ENCODE data around the gene CHID1. TPM values are rescaled to one million over a fixed set of nuclear protein-coding genes. Genes with fewer than 3 reads are reported as not detected.

CHID1 gene
- total and polyA plus RNA-seq, 2 of the 4 experiments (the other 2 are of a cell fraction): 34.2 to 121 TPM

GRCh38 chr11:830295-831117, 80.1 kb downstream of the CHID1 start:
- no peak overlapping the region for H3K9ac ChIP-seq (ENCODE audit: low read depth, low read length)
- H3K4ac ChIP-seq (ENCODE audit: low read depth, low read length): no peak overlapping the region
- peak overlapping the region; percentile 70 for H2AFZ ChIP-seq (replicated peaks; ENCODE audit: low read length, poor library complexity)
- no TSS peak for BruUV-seq (replicated peaks)
- intact Hi-C loops (cut with micrococcal nuclease) (no loop called here), in situ Hi-C loops (cut with MboI; ENCODE audit: low sequenced_read_pairs) (no loop called here), dilution Hi-C loops (cut with HindIII; ENCODE audit: low sequenced_read_pairs, unreplicated experiment) (no loop called here)
- H3K4me2 ChIP-seq (ENCODE audit: low read depth, low read length): no peak overlapping the region
- H3K79me1 ChIP-seq (ENCODE audit: low read depth in 1 of 2, low read length in 2 of 2): peaks cover 5 to 29% of the 10 kb centered on the region in 2 experiments
- H2AK5ac ChIP-seq (ENCODE audit: low read depth, low read length): no peak overlapping the region
- WGBS, 2 experiments (ENCODE audit: extremely low coverage in 2 of 2, insufficient read length in 1 of 2): 22% methylated on average over 27 of the region's 78 CpGs; no CpG with 5 or more reads in 1 of the 2 experiments
- no peak overlapping the region for H2BK20ac ChIP-seq (ENCODE audit: low read depth, low read length)
- no peak overlapping the region for H3K14ac ChIP-seq (replicated peaks; ENCODE audit: low read depth, low read length)
- H3K23ac ChIP-seq (ENCODE audit: low read depth, low read length): no peak overlapping the region
- H3K56ac ChIP-seq (ENCODE audit: extremely low read depth, insufficient read depth, low read length): no peak overlapping the region
- no peak overlapping the region for H4K8ac ChIP-seq (ENCODE audit: low read depth in 2 of 2, low read length in 2 of 2)
- H3K36me3 ChIP-seq (ENCODE audit: control insufficient read depth, insufficient read depth, low read length): peaks cover 2% of the 10 kb centered on the region; the same call in 1 of the 2 replicates
- ATAC-seq (ENCODE audit: low read depth) (no peak), DNase-seq (no peak)
- no peak overlapping the region for H4K91ac ChIP-seq (ENCODE audit: insufficient read depth, low read depth, low read length)
- H3K27me3 ChIP-seq (ENCODE audit: control insufficient read depth, insufficient read depth, low read length): peaks cover 6% of the 10 kb centered on the region; the same call in 1 of the 2 replicates
- H3K4me3 ChIP-seq (ENCODE audit: insufficient read depth, low read depth, low read length): no peak overlapping the region
- ChIA-PET CTCF (no interaction called here), POLR2A (ENCODE audit: unreplicated experiment) (no interaction called here)
- peaks cover 40% of the 10 kb centered on the region for H4K20me1 ChIP-seq (ENCODE audit: insufficient read depth, low read length)
- no peak overlapping the region for H2BK120ac ChIP-seq (ENCODE audit: low read depth, low read length)
- TF ChIP-seq NFE2L2 (IDR thresholded peaks at IDR 0.05; ENCODE audit: low read depth, low read length): no peak
- TF ChIP-seq RAD21 (IDR thresholded peaks at IDR 0.05; ENCODE audit: low read length): no peak
- TF ChIP-seq CEBPB (IDR thresholded peaks at IDR 0.05; ENCODE audit: low read depth, low read length): no peak
- no peak for TF ChIP-seq SMC3 (IDR thresholded peaks at IDR 0.05; ENCODE audit: low read depth, low read length)
- no peak for TF ChIP-seq FOS (IDR thresholded peaks at IDR 0.05; ENCODE audit: low read depth, low read length)
- no peak for TF ChIP-seq POLR2A (IDR thresholded peaks at IDR 0.05; ENCODE audit: low read depth, low read length)
- peak overlapping the region; percentile 61 for H2AK9ac ChIP-seq (replicated peaks; ENCODE audit: low read depth, low read length, poor library complexity)
- H2BK5ac ChIP-seq (ENCODE audit: low read depth, low read length, poor library complexity, severe bottlenecking): no peak overlapping the region
- H3K4me1 ChIP-seq (ENCODE audit: control insufficient read depth, insufficient read depth, low read length): peaks cover 37% of the 10 kb centered on the region
- H3K9me1 ChIP-seq (ENCODE audit: insufficient read depth, low read length): peaks cover 10% of the 10 kb centered on the region; the same call in 1 of the 2 replicates
- H3K18ac ChIP-seq (ENCODE audit: low read depth, low read length): no peak overlapping the region
- no peak overlapping the region for H4K5ac ChIP-seq (ENCODE audit: low read depth, low read length)
- no peak overlapping the region for H2BK15ac ChIP-seq (ENCODE audit: low read depth, low read length)
- H3K27ac ChIP-seq (ENCODE audit: insufficient read depth, low read length): no peak overlapping the region
- no peaks in the 10 kb centered on the region for H3K9me3 ChIP-seq (ENCODE audit: control insufficient read depth, insufficient read depth, low read length)
